Progenitor cell of endocrine pancreas (in vitro differentiated cells): Measurements from ENCODE around the gene ANO2. TPM values are rescaled to one million over a fixed set of nuclear protein-coding genes. Genes with fewer than 3 reads are reported as not detected.

Source experiments
- DNase-seq: peaks from one replicate; pipeline ENCODE4 v3.0.0; 2021; ENCODE audit warnings: low spot score; ENCODE audit not compliant: unreplicated experiment
- H3K27ac Mint-ChIP-seq: 2 replicates; pipeline ENCODE4 v1.8.0; 2021; ENCODE audit warnings: mild to moderate bottlenecking, moderate library complexity, mixed read lengths
- H3K27me3 Mint-ChIP-seq: 2 replicates; pipeline ENCODE4 v1.8.0; 2021; ENCODE audit warnings: mixed read lengths
- H3K36me3 Mint-ChIP-seq: 2 replicates; pipeline ENCODE4 v1.8.0; 2022; ENCODE audit warnings: mixed read lengths; ENCODE audit not compliant: insufficient read depth
- H3K4me1 Mint-ChIP-seq: 2 replicates; pipeline ENCODE4 v1.8.0; 2021; ENCODE audit warnings: low read depth, mixed read lengths
- H3K4me3 Mint-ChIP-seq: 2 replicates; pipeline ENCODE4 v1.8.0; 2021; ENCODE audit warnings: low read depth, mild to moderate bottlenecking, moderate library complexity, mixed read lengths
- H3K9me3 Mint-ChIP-seq: 2 replicates; pipeline ENCODE4 v1.8.0; 2021; ENCODE audit warnings: low read depth, mixed read lengths
- CTCF ChIP-seq: fragments of 200-600 bp; sonication (generic); IDR thresholded peaks from one replicate; pipeline ENCODE4 v1.5.0; 2021; ENCODE audit warnings: antibody characterized with exemption, mild to moderate bottlenecking; ENCODE audit not compliant: unreplicated experiment
- total RNA-seq: library from RNA; stranded (reverse); gene quantifications from 2 replicates; pipeline ENCODE4 v1.2.1, GENCODE V29; 2021

The ANO2 gene
- total RNA-seq, 1 donor from 2014 or later: 2.8 TPM

- DNase-seq: no peak
- Mint-ChIP-seq H3K27ac (no peak overlapping the region), H3K36me3 (no peaks in the 10 kb centered on the region), H3K4me1 (no peaks in the 10 kb centered on the region), H3K4me3 (no peak overlapping the region), H3K9me3 (no peaks in the 10 kb centered on the region), H3K27me3 (peaks cover 11% of the 10 kb centered on the region)
- TF ChIP-seq CTCF: no peak
Observed at GRCh38 chr12:5730962-5731361, 214.1 kb downstream of the ANO2 start.

- H3K4me1 Mint-ChIP-seq: no peaks in the 10 kb centered on the region
- no peak overlapping the region for H3K4me3 Mint-ChIP-seq
- TF ChIP-seq CTCF: no peak
- peaks cover 14% of the 10 kb centered on the region for H3K27me3 Mint-ChIP-seq
- no peaks in the 10 kb centered on the region for H3K36me3 Mint-ChIP-seq
- H3K27ac Mint-ChIP-seq: no peak overlapping the region
- H3K9me3 Mint-ChIP-seq: no peaks in the 10 kb centered on the region
- no peak for DNase-seq
Observed at GRCh38 chr12:5723711-5724252, 221.3 kb downstream of the ANO2 start.

- Mint-ChIP-seq H3K36me3 (no peaks in the 10 kb centered on the region), H3K4me1 (no peaks in the 10 kb centered on the region), H3K9me3 (no peaks in the 10 kb centered on the region), H3K27me3 (peaks cover 19% of the 10 kb centered on the region), H3K27ac (no peak overlapping the region), H3K4me3 (no peak overlapping the region)
- no peak for DNase-seq
- TF ChIP-seq CTCF: no peak
Observed at GRCh38 chr12:5723071-5723470, 222.0 kb downstream of the ANO2 start.

GRCh38 chr12:5720381-5721005 is 224.6 kb downstream of the ANO2 start:
- Mint-ChIP-seq H3K4me1 (peaks cover 5% of the 10 kb centered on the region), H3K27me3 (peaks cover 15% of the 10 kb centered on the region)
- TF ChIP-seq CTCF: no peak

GRCh38 chr12:5718680-5719079 is 226.4 kb downstream of the ANO2 start:
- Mint-ChIP-seq H3K27me3 (peaks cover 14% of the 10 kb centered on the region), H3K27ac (no peak overlapping the region), H3K4me1 (peaks cover 10% of the 10 kb centered on the region), H3K36me3 (no peaks in the 10 kb centered on the region), H3K9me3 (no peaks in the 10 kb centered on the region), H3K4me3 (no peak overlapping the region)
- TF ChIP-seq CTCF: no peak
- no peak for DNase-seq

More at GRCh38 chr12:5720381-5721005, 224.6 kb downstream of the ANO2 start:
- no peak overlapping the region for H3K4me3 Mint-ChIP-seq
- H3K36me3 Mint-ChIP-seq: no peaks in the 10 kb centered on the region
- no peaks in the 10 kb centered on the region for H3K9me3 Mint-ChIP-seq
- H3K27ac Mint-ChIP-seq: no peak overlapping the region
- no peak for DNase-seq
